H1 (cell line): ENCODE data around the gene SPAG17. TPM values are rescaled to one million over a fixed set of nuclear protein-coding genes. Genes with fewer than 3 reads are reported as not detected.

Experiments used
- CTCF ChIA-PET: fragments of 300-600 bp; sonication (Branson Sonifier 250); formaldehyde crosslinking; loops from one replicate; lab custom pipeline; 2021; ENCODE audit not compliant: partially characterized antibody; lab: Charles Lee
- POLR2A ChIA-PET: fragments of 300-600 bp; sonication (Branson Sonifier 250); formaldehyde crosslinking; loops from one replicate; lab custom pipeline; 2021; ENCODE audit warnings: inconsistent platforms; ENCODE audit not compliant: partially characterized antibody; lab: Charles Lee
- DNase-seq, 2 experiments: peaks; one replicate each; pipeline versions ENCODE4 v3.0.0 to v3.0.0-alpha.2; 2010 to 2022; ENCODE audit warnings: low spot score in 2 of 2, low read depth in 1 of 2, mixed read lengths in 1 of 2
- FAIRE-seq: peaks from 2 replicates; lab custom pipeline; 2011; peaks lifted over from hg19 to GRCh38; lab: Jason Lieb, UNC
- H2AFZ ChIP-seq: 2 replicates; pipeline ENCODE4 v1.8.1; 2012; ENCODE audit warnings: low read length, inconsistent platforms
- H2AK5ac ChIP-seq: 2 replicates; pipeline ENCODE4 v1.6.1; 2013; ENCODE audit warnings: low read depth, low read length
- H2BK120ac ChIP-seq: replicated peaks from 2 replicates; pipeline ENCODE3; 2013; ENCODE audit warnings: low read depth, low read length, inconsistent platforms
- H2BK12ac ChIP-seq: 2 replicates; pipeline ENCODE4 v1.6.1; 2013; ENCODE audit warnings: low read depth, low read length
- H2BK15ac ChIP-seq: 2 replicates; pipeline ENCODE4 v1.6.1; 2013; ENCODE audit warnings: low read length
- H2BK20ac ChIP-seq: 2 replicates; pipeline ENCODE4 v1.6.1; 2013; ENCODE audit warnings: low read length
- H2BK5ac ChIP-seq: 2 replicates; pipeline ENCODE4 v1.6.1; 2013; ENCODE audit warnings: low read depth, low read length
- H3K14ac ChIP-seq: 2 replicates; pipeline ENCODE4 v1.6.1; 2013; ENCODE audit warnings: inconsistent platforms; ENCODE audit not compliant: insufficient read length
- H3K18ac ChIP-seq: 2 replicates; pipeline ENCODE4 v1.6.1; 2013; ENCODE audit warnings: low read length; ENCODE audit errors: extremely low read depth
- H3K23ac ChIP-seq: 2 replicates; pipeline ENCODE4 v1.6.1; 2013; ENCODE audit warnings: inconsistent platforms; ENCODE audit not compliant: insufficient read length
- H3K23me2 ChIP-seq: 2 replicates; pipeline ENCODE4 v1.6.1; 2013; ENCODE audit warnings: low read depth, low read length
- H3K27ac ChIP-seq: 2 replicates; pipeline ENCODE4 v1.6.1; 2011; ENCODE audit warnings: low read depth, low read length, inconsistent platforms
- H3K27me3 ChIP-seq, 4 experiments: replicated peaks in 1 of 4; 1 replicate in 1 of 4; 2 replicates in 3 of 4; pipeline versions ENCODE4 v1.6.1 to v1.8.1; 2011 to 2013; ENCODE audit warnings: low read length in 3 of 4, mild to moderate bottlenecking in 3 of 4, inconsistent platforms in 2 of 4, mixed read lengths in 2 of 4, moderate library complexity in 1 of 4; ENCODE audit not compliant: control insufficient read depth in 3 of 4, insufficient read depth in 3 of 4; ENCODE audit errors: extremely low read depth in 1 of 4
- H3K36me3 ChIP-seq, 4 experiments: 2 replicates each; pipeline versions ENCODE4 v1.6.1 to v1.8.1; 2011 to 2013; ENCODE audit warnings: mild to moderate bottlenecking in 4 of 4, low read length in 3 of 4, moderate library complexity in 2 of 4, control low read depth in 1 of 4, inconsistent platforms in 1 of 4; ENCODE audit not compliant: insufficient read depth in 4 of 4, control insufficient read depth in 2 of 4
- H3K4ac ChIP-seq: replicated peaks from 2 replicates; pipeline ENCODE3; 2013; ENCODE audit warnings: low read length, low read depth, mixed read lengths, inconsistent platforms; ENCODE audit not compliant: insufficient read length
- H3K4me1 ChIP-seq, 4 experiments: replicated peaks in 1 of 4; 1 replicate in 1 of 4; 2 replicates in 3 of 4; pipeline versions ENCODE4 v1.6.1 to v1.8.1; 2011 to 2013; ENCODE audit warnings: low read length in 3 of 4, inconsistent platforms in 2 of 4, mixed read lengths in 1 of 4; ENCODE audit not compliant: insufficient read depth in 4 of 4, control insufficient read depth in 3 of 4
- H3K4me2 ChIP-seq, 2 experiments: 2 replicates each; pipeline versions ENCODE4 v1.6.1 to v1.8.1; 2011 to 2013; ENCODE audit warnings: low read depth in 2 of 2, low read length in 2 of 2, control low read depth in 1 of 2, inconsistent platforms in 1 of 2, mild to moderate bottlenecking in 1 of 2; ENCODE audit not compliant: insufficient read depth in 1 of 2
- H3K4me3 ChIP-seq, 4 experiments: fragments of 200-600, 300-600 bp in 1 of 4; sonication (generic), shearing (Covaris generic), sonication (Bioruptor Twin) in 1 of 4; 2 replicates each; pipeline versions ENCODE4 v1.5.1 to v1.8.1; 2011 to 2016; ENCODE audit warnings: low read length in 4 of 4, low read depth in 3 of 4, control low read depth in 2 of 4, inconsistent platforms in 2 of 4, mild to moderate bottlenecking in 2 of 4, mixed read lengths in 1 of 4, moderate library complexity in 1 of 4; ENCODE audit not compliant: insufficient read depth in 2 of 4; ENCODE audit errors: extremely low read depth in 1 of 4
- H3K56ac ChIP-seq: replicated peaks from 2 replicates; pipeline ENCODE3; 2013; ENCODE audit warnings: low read depth, mild to moderate bottlenecking, mixed read lengths, low read length, inconsistent platforms; ENCODE audit not compliant: insufficient read length
- H3K79me1 ChIP-seq: 2 replicates; pipeline ENCODE4 v1.6.1; 2013; ENCODE audit warnings: low read depth, low read length, control low read depth
- H3K79me2 ChIP-seq, 2 experiments: 2 replicates each; pipeline versions ENCODE4 v1.6.1 to v1.8.1; 2012 to 2013; ENCODE audit warnings: low read length in 2 of 2, mild to moderate bottlenecking in 2 of 2, inconsistent platforms in 1 of 2; ENCODE audit not compliant: insufficient read depth in 2 of 2, control insufficient read depth in 1 of 2
- H3K9ac ChIP-seq, 4 experiments: replicated peaks in 1 of 4; 1 replicate in 1 of 4; 2 replicates in 3 of 4; pipeline versions ENCODE4 v1.6.1 to v1.8.1; 2011 to 2013; ENCODE audit warnings: low read depth in 3 of 4, low read length in 3 of 4, control low read depth in 2 of 4, mild to moderate bottlenecking in 2 of 4, moderate library complexity in 2 of 4, inconsistent platforms in 1 of 4; ENCODE audit errors: extremely low read depth in 1 of 4
- H3K9me3 ChIP-seq, 2 experiments: 2 replicates each; pipeline versions ENCODE4 v1.6.1 to v1.8.1; 2012 to 2013; ENCODE audit warnings: mild to moderate bottlenecking in 2 of 2, moderate library complexity in 2 of 2, control low read depth in 1 of 2, inconsistent platforms in 1 of 2, low read depth in 1 of 2, low read length in 1 of 2, mixed read lengths in 1 of 2; ENCODE audit not compliant: insufficient read depth in 2 of 2
- H4K20me1 ChIP-seq, 2 experiments: replicated peaks in 1 of 2; 2 replicates each; pipeline versions ENCODE3 to v1.8.1; 2011 to 2013; ENCODE audit warnings: inconsistent platforms in 2 of 2, low read length in 2 of 2, mild to moderate bottlenecking in 1 of 2; ENCODE audit not compliant: insufficient read depth in 2 of 2, control insufficient read depth in 1 of 2
- H4K5ac ChIP-seq: 2 replicates; pipeline ENCODE4 v1.6.1; 2013; ENCODE audit warnings: low read length, low read depth, mixed read lengths, inconsistent platforms; ENCODE audit not compliant: insufficient read length
- H4K8ac ChIP-seq: 2 replicates; pipeline ENCODE4 v1.8.0; 2013; ENCODE audit warnings: mild to moderate bottlenecking, moderate library complexity, low read length, inconsistent platforms; ENCODE audit not compliant: insufficient read depth; ENCODE audit errors: extremely low read depth
- H4K91ac ChIP-seq: replicated peaks from 2 replicates; pipeline ENCODE3; 2013; ENCODE audit warnings: low read length, mixed read lengths, inconsistent platforms; ENCODE audit not compliant: insufficient read length
- CEBPB ChIP-seq: IDR thresholded peaks from 2 replicates; pipeline ENCODE4 v1.6.1; 2012; ENCODE audit warnings: low read depth, low read length
- CREB1 ChIP-seq: IDR thresholded peaks from 2 replicates; pipeline ENCODE4 v1.6.1; 2012; ENCODE audit warnings: inconsistent platforms
- CTBP2 ChIP-seq: IDR thresholded peaks from 2 replicates; pipeline ENCODE4 v1.7.0; 2011; ENCODE audit warnings: borderline replicate concordance, mild to moderate bottlenecking, moderate library complexity, mixed read lengths, low read length; ENCODE audit not compliant: insufficient read depth, insufficient read length
- GTF2F1 ChIP-seq: IDR thresholded peaks from 2 replicates; pipeline ENCODE4 v1.6.1; 2012; ENCODE audit warnings: low read depth, low read length, improper control_type of control experiment, borderline replicate concordance
- JUN ChIP-seq: IDR thresholded peaks from 2 replicates; pipeline ENCODE4 v1.6.1; 2011; ENCODE audit warnings: low read depth, mild to moderate bottlenecking, improper control_type of control experiment, low read length
- MAX ChIP-seq: IDR thresholded peaks from 2 replicates; pipeline ENCODE4 v1.6.1; 2012; ENCODE audit warnings: inconsistent platforms
- SIN3A ChIP-seq, 2 experiments: IDR thresholded peaks in 1 of 2; conservative IDR thresholded peaks in 1 of 2; 2 replicates each; pipeline ENCODE4 v1.6.1; 2011 to 2012; ENCODE audit warnings: low read length in 2 of 2, improper control_type of control experiment in 1 of 2, low read depth in 1 of 2, mild to moderate bottlenecking in 1 of 2
- SP4 ChIP-seq: IDR thresholded peaks from 2 replicates; pipeline ENCODE4 v1.6.1; 2012; ENCODE audit warnings: low read length, inconsistent platforms
- SRF ChIP-seq: IDR thresholded peaks from 2 replicates; pipeline ENCODE4 v1.6.1; 2011; ENCODE audit warnings: mild to moderate bottlenecking, low read depth, low read length, moderate library complexity
- TAF1 ChIP-seq: IDR thresholded peaks from 2 replicates; pipeline ENCODE4 v1.6.1; 2011; ENCODE audit warnings: mild to moderate bottlenecking, low read depth, low read length
- TAF7 ChIP-seq: optimal IDR thresholded peaks from 2 replicates; pipeline ENCODE3; 2011; ENCODE audit warnings: low read depth, mild to moderate bottlenecking, inconsistent platforms, low read length, moderate library complexity, borderline replicate concordance
- TEAD4 ChIP-seq: IDR thresholded peaks from 2 replicates; pipeline ENCODE4 v1.6.1; 2012; ENCODE audit warnings: low read depth, low read length, inconsistent platforms, mixed read lengths
- USF2 ChIP-seq: IDR thresholded peaks from 2 replicates; pipeline ENCODE4 v1.6.1; 2011; ENCODE audit warnings: low read length, improper control_type of control experiment
- WGBS, 2 experiments: shearing (Covaris generic) in 1 of 2; methylation state at CpG; one replicate each; pipeline versions ENCODE4 v1.1.6 to v1.1.7; 2013 to 2015; ENCODE audit warnings: low lambda C conversion rate in 2 of 2, mixed read lengths in 2 of 2, inconsistent platforms in 1 of 2, low coverage in 1 of 2, missing lambda C conversion rate in 1 of 2; ENCODE audit not compliant: insufficient replicate concordance in 2 of 2, insufficient coverage in 1 of 2, insufficient read length in 1 of 2; ENCODE audit errors: extremely low coverage in 1 of 2, missing lambda C conversion rate in 1 of 2; 5-methylcytosine and 5-hydroxymethylcytosine counted together
- polyA plus RNA-seq, 7 experiments: library from polyadenylated mRNA; depleted of rRNA in 3 of 7; stranded (reverse) in 5 of 7; unstranded in 2 of 7; fragments of >200 nt in 5 of 7; fragments of 200-250 nt in 2 of 7; gene quantifications; 1 replicate in 5 of 7; 2 replicates in 1 of 7; 4 replicates in 1 of 7; pipeline versions ENCODE4 v1.2.1 to v1.2.3, GENCODE V29; 2011 to 2013; ENCODE audit warnings: missing spikeins in 2 of 7, mixed read lengths in 2 of 7
- total RNA-seq: library from RNA; stranded (reverse); fragmentation: NEBNext Ultra II Directional; extraction: Animal tissue kit (Norgen Biotek cat#: 25700); gene quantifications from 2 replicates; pipeline ENCODE4 v1.2.1, GENCODE V29; 2021

Gene SPAG17
- total and polyA plus RNA-seq, 2 of the 8 experiments (the other 6 are each of a cell fraction or from before 2014, with no cell fraction given) = 0.56 to 0.62 TPM

GRCh38 chr1:118190561-118190960, 5.5 kb upstream of the SPAG17 start:
- DNase-seq (no peak), FAIRE-seq (no peak)
- Histone ChIP-seq H3K9ac (no peak overlapping the region), H3K23ac (no peak overlapping the region), H2BK20ac (no peak overlapping the region), H4K91ac (no peak overlapping the region), H2BK120ac (no peak overlapping the region), H2BK5ac (no peak overlapping the region), H3K36me3 (no peaks in the 10 kb centered on the region), H2BK12ac (no peak overlapping the region), H3K18ac (no peak overlapping the region), H3K56ac (no peak overlapping the region), H3K9me3 (no peaks in the 10 kb centered on the region; a peak in 1 of 4 replicates), H3K79me1 (no peaks in the 10 kb centered on the region), H4K8ac (no peak overlapping the region), H3K4me2 (no peak overlapping the region), H4K5ac (no peak overlapping the region), H3K4me3 (no peak overlapping the region), H3K14ac (no peak overlapping the region), H2AK5ac (no peak overlapping the region), H3K4me1 (peaks cover 0 to 3% (median 0%) of the 10 kb centered on the region in 4 experiments; a peak in 1 of 7 replicates), H2AFZ (no peak overlapping the region), H3K27me3 (no peaks in the 10 kb centered on the region), H3K23me2 (no peaks in the 10 kb centered on the region; the same call in 1 of the 2 replicates), H3K79me2 (no peaks in the 10 kb centered on the region), H2BK15ac (no peak overlapping the region), H3K27ac (no peak overlapping the region), H4K20me1 (no peaks in the 10 kb centered on the region), H3K4ac (no peak overlapping the region)
- POLR2A ChIA-PET = no interaction called here
- CTCF ChIA-PET = interaction anchor here (1.0 kb wide), 1 partner anchor 71 kb away, joined by 3 read pairs; no protein-coding TSS in a partner anchor
- 88% methylated on average over 1 of the region's 1 CpG; no CpG with 5 or more reads in 1 of the 2 experiments for WGBS, 2 experiments
- TF ChIP-seq SIN3A (conservative IDR thresholded peaks at IDR 0.05 in 1 of 2, IDR thresholded peaks at IDR 0.05 in 1 of 2; ENCODE audit: low read depth in 1 of 2, low read length in 2 of 2) (no peak), SRF (no peak), MAX (no peak), USF2 (no peak), CREB1 (no peak), CEBPB (no peak), CTBP2 (no peak), JUN (no peak), SP4 (no peak), TAF1 (no peak), TAF7 (no peak), TEAD4 (no peak), GTF2F1 (no peak)
